Heart right ventricle (tissue), 16 donors: ENCODE data around the gene FHOD3. TPM values are rescaled to one million over a fixed set of nuclear protein-coding genes. Genes with fewer than 3 reads are reported as not detected.

Source experiments
- ATAC-seq, 8 donors: fragments of 200-7000 bp; cut with Tn5 transposase; one replicate each; pipeline ENCODE4 v1.9.1; 2020; ENCODE audit warnings: mild to moderate bottlenecking in 8 of 8, moderate library complexity in 8 of 8, moderate number of reproducible peaks in 1 of 8
- DNase-seq, 2 donors: peaks; one replicate each; pipeline ENCODE4 v3.0.0-alpha.2; 2020
- H3K27ac ChIP-seq, 10 donors: fragments of 200-600 bp; sonication (generic) in 2 of 10; one replicate each; pipeline versions ENCODE4 v1.5.0 to v1.8.0; 2020 to 2022; ENCODE audit warnings: mild to moderate bottlenecking in 3 of 10
- H3K27me3 ChIP-seq, 7 donors: fragments of 200-600 bp; one replicate each; pipeline ENCODE4 v1.8.0; 2021 to 2022; ENCODE audit warnings: mild to moderate bottlenecking in 2 of 7
- H3K36me3 ChIP-seq, 9 donors: fragments of 200-600 bp; sonication (generic) in 1 of 9; one replicate each; pipeline versions ENCODE4 v1.5.0 to v1.8.0; 2020 to 2022; ENCODE audit warnings: mild to moderate bottlenecking in 2 of 9
- H3K4me1 ChIP-seq, 9 donors: fragments of 200-600 bp; sonication (generic) in 1 of 9; one replicate each; pipeline versions ENCODE4 v1.5.0 to v1.8.0; 2020 to 2022; ENCODE audit warnings: mild to moderate bottlenecking in 4 of 9
- H3K4me3 ChIP-seq, 10 donors: fragments of 200-600 bp; sonication (generic) in 2 of 10; one replicate each; pipeline versions ENCODE4 v1.5.0 to v1.8.0; 2020 to 2022; ENCODE audit warnings: mild to moderate bottlenecking in 7 of 10, moderate library complexity in 2 of 10
- H3K9me3 ChIP-seq, 11 donors: fragments of 200-600 bp in 10 of 11; sonication (generic) in 2 of 11; one replicate each; pipeline versions ENCODE4 v1.5.0 to v1.8.0; 2013 to 2022; ENCODE audit warnings: mild to moderate bottlenecking in 2 of 11, control low read depth in 1 of 11, moderate library complexity in 1 of 11
- WGBS, 2 donors: extraction: QIAGEN DNeasy Blood & Tissue Kit; methylation state at CpG; one replicate each; pipeline ENCODE4 v1.1.7; 2013; ENCODE audit warnings: inconsistent platforms in 1 of 2; 5-methylcytosine and 5-hydroxymethylcytosine counted together
- intact Hi-C, 10 donors: fragments of 100-400 bp; cut with DNase I; formaldehyde crosslinking; loops; one replicate each; pipeline versions ENCODE4 v1.11.1 to v1.14.2; 2022
- polyA plus RNA-seq, 2 donors: library from polyadenylated mRNA; stranded (reverse); fragments of 200-250 nt; gene quantifications; one replicate each; pipeline ENCODE4 v1.2.3, GENCODE V29; 2013
- total RNA-seq, 10 donors: library from RNA; stranded (reverse); fragmentation: NEBNext Ultra II Directional in 3 of 10; extraction: Animal tissue kit (Norgen Biotek cat#: 25700) in 3 of 10; gene quantifications; one replicate each; pipeline versions ENCODE4 v1.2.1 to v1.2.4, GENCODE V29; 2021 to 2023
- TF ChIP-seq, protein P1 (sequence below), 9 donors: fragments of 200-600 bp; sonication (generic) in 2 of 9; IDR thresholded peaks; one replicate each; pipeline versions ENCODE4 v1.5.0 to v1.8.0; 2021 to 2022; ENCODE audit warnings: antibody characterized with exemption in 9 of 9, mild to moderate bottlenecking in 5 of 9, moderate library complexity in 1 of 9
- donor health status: Arrhythmogenic right ventricular cardiomyopathy.
- donor health status: ischemic (EF 13 %, LVEDD 7.1; RV severe dilation, severe dysfunction).
- donor health status: healthy with polysubstance abuse.
- donor health status: DM: no; HTN: yes; CAD: no.
- donor health status: DM: no; HTN: no; CAD: no.
- donor health status: ischemic (EF 25% LVEDD 6.9; RV normal size, moderate dysfunction).
- donor health status: ischemic (EF 25% LVEDD 5.7; RV mildly dilated, moderate dysfunction).
- donor health status: healthy.
- donor health status: DM: yes; HTN: yes; CAD: no.
- donor health status: Ischemic cardiomyopathy.
- donor health status: ischemic (EF 35%, LVEDD 5.7; RV mildly dilated, moderate dysfunction).
- donor health status: nonischemic (EF 11% LVEDD 7.7; RV severe dilation, severe dysfunction).
- donor health status: DM: yes; HTN: yes; CAD: no.
- donor health status: PGD.
- donor health status: ischemic (EF 29% LVEDD 5.4; RV normal size, mild dysfunction).
- donor health status: nonischemic (EF 23%, LVEDD 6.1; RV moderate dilation, normal function).

The FHOD3 gene
- total and polyA plus RNA-seq, 12 donors: 81.8 to 484 (median 356) TPM

GRCh38 chr18:36527051-36527450 lies 229.5 kb downstream of the FHOD3 start:
- TF ChIP-seq, protein P1, sequence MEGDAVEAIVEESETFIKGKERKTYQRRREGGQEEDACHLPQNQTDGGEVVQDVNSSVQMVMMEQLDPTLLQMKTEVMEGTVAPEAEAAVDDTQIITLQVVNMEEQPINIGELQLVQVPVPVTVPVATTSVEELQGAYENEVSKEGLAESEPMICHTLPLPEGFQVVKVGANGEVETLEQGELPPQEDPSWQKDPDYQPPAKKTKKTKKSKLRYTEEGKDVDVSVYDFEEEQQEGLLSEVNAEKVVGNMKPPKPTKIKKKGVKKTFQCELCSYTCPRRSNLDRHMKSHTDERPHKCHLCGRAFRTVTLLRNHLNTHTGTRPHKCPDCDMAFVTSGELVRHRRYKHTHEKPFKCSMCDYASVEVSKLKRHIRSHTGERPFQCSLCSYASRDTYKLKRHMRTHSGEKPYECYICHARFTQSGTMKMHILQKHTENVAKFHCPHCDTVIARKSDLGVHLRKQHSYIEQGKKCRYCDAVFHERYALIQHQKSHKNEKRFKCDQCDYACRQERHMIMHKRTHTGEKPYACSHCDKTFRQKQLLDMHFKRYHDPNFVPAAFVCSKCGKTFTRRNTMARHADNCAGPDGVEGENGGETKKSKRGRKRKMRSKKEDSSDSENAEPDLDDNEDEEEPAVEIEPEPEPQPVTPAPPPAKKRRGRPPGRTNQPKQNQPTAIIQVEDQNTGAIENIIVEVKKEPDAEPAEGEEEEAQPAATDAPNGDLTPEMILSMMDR (IDR thresholded peaks at IDR 0.05): no peak
- H3K4me3 ChIP-seq: no peak overlapping the region
- ATAC-seq (no peak), DNase-seq (no peak)
- no peaks in the 10 kb centered on the region for H3K27me3 ChIP-seq
- no peaks in the 10 kb centered on the region for H3K36me3 ChIP-seq
- WGBS, 2 donors: 69% methylated on average over 6 of the region's 6 CpGs
- intact Hi-C loops: no loop called here
- peaks cover 0 to 46% (median 4%) of the 10 kb centered on the region in 9 donors for H3K4me1 ChIP-seq
- H3K9me3 ChIP-seq: no peaks in the 10 kb centered on the region
- H3K27ac ChIP-seq: no peak overlapping the region

GRCh38 chr18:36527740-36528455 lies 230.4 kb downstream of the FHOD3 start:
- Histone ChIP-seq H3K4me1 (peaks cover 0 to 53% (median 6%) of the 10 kb centered on the region in 9 donors), H3K27me3 (no peaks in the 10 kb centered on the region), H3K4me3 (no peak overlapping the region), H3K27ac (peak overlapping the region in 3 of 10 donors; percentile 9 to 39 (median 12)), H3K36me3 (no peaks in the 10 kb centered on the region), H3K9me3 (no peaks in the 10 kb centered on the region)
- ATAC-seq: peak in 3 of 8 donors; percentile 29 to 55 (median 36)
- WGBS, 2 donors: 49 to 52% methylated on average over 2 of the region's 2 CpGs
- TF ChIP-seq, protein P1 (IDR thresholded peaks at IDR 0.05): no peak
- intact Hi-C loops: no loop called here
- no peak for DNase-seq

GRCh38 chr18:36529747-36530146 lies 232.2 kb downstream of the FHOD3 start:
- H3K9me3 ChIP-seq: no peaks in the 10 kb centered on the region
- DNase-seq (no peak), ATAC-seq (no peak)
- H3K4me3 ChIP-seq: no peak overlapping the region
- no peaks in the 10 kb centered on the region for H3K27me3 ChIP-seq
- H3K4me1 ChIP-seq: peaks cover 0 to 53% (median 4%) of the 10 kb centered on the region in 9 donors
- TF ChIP-seq, protein P1 (IDR thresholded peaks at IDR 0.05): no peak
- H3K36me3 ChIP-seq: no peaks in the 10 kb centered on the region
- 82 to 89% methylated on average over 8 of the region's 8 CpGs for WGBS, 2 donors
- intact Hi-C loops: no loop called here
- H3K27ac ChIP-seq: no peak overlapping the region

DNA sequence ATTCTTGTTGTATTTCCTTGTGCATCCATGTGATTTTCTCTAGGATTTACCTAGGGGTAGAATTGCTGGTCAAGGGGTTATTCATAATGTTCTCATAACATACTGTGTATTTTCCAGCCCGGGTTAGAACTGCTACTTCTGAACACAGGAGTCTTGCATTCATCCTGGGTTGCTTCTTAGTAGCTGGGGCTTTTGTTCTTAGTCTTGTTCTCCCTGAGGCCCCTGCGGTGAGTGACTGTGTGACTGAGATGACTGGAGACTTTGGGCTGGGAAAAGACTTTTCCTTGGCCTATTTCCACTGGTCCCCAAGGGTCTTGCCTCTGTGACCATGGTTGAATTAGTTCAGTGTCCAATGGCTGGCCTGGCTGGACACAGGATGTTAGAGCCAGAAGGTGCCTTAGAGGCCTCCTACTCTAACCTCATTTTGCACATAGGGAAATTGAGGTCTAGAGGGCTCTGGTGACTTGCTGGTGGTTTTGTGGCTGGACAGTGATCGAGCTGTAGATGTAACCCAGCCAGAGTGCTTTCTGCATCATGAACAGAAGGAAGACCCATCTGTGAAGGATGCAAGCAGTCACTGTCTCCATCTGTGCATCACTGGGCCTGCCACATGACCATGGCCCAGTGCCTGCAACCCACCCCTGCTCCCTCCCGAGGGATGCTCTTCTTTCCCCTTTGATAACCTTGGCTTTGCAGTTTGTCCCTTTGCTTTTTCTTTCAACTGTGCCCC lies 233.3 kb downstream of the FHOD3 start:
- Histone ChIP-seq H3K27ac (no peak overlapping the region), H3K4me3 (no peak overlapping the region), H3K36me3 (no peaks in the 10 kb centered on the region), H3K9me3 (no peaks in the 10 kb centered on the region), H3K27me3 (no peaks in the 10 kb centered on the region), H3K4me1 (peaks cover 0 to 61% (median 4%) of the 10 kb centered on the region in 9 donors)
- DNase-seq: no peak
- intact Hi-C loops: no loop called here
- TF ChIP-seq, protein P1 (IDR thresholded peaks at IDR 0.05): no peak
- ATAC-seq: no peak
- 64 to 73% methylated on average over 4 of the region's 4 CpGs for WGBS, 2 donors
